ENCODE results near the gene ADGB.
"Not testable (repeated sequence)": the region's sequence is repeated elsewhere in the genome, so short reads cannot be mapped to it uniquely, and the experiment has no call there.

The ADGB gene

DNA sequence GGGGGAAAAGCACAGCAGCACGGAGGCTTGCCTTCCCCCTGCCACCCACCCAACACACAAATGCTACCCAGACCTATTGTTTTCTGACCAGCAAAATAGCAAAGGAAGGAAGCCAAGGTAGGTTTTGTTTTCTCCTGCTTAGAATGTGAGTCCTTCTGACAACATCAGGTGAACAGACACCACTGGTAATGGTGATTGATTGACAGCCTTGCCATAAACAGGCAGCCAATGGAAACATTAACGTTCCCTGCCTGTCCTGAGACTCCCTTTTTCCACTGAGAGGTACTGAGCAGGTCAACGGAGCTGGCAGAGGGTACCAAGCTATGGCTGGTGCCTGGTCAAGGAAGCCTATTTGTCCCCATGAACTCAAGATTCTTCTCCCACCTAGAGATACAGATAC is 234.4 kb downstream of the ADGB start:
- FAIRE-seq, result no peak
- TF ChIP-seq POLR2A (IDR thresholded peaks at IDR 0.05; ENCODE audit: low read depth, low read length), result no peak
- no peak for TF ChIP-seq TAF1 (IDR thresholded peaks at IDR 0.05; ENCODE audit: borderline replicate concordance, low read depth, low read length)
- TF ChIP-seq POLR2AphosphoS5 (IDR thresholded peaks at IDR 0.05; ENCODE audit: low read depth, low read length), result no peak
- no peak for DNase-seq (ENCODE audit: insufficient read length)

- TF ChIP-seq POLR2AphosphoS5 (IDR thresholded peaks at IDR 0.05; ENCODE audit: low read depth, low read length), result no peak
- no peak for TF ChIP-seq POLR2A (IDR thresholded peaks at IDR 0.05; ENCODE audit: low read depth, low read length)
- TF ChIP-seq TAF1 (IDR thresholded peaks at IDR 0.05; ENCODE audit: borderline replicate concordance, low read depth, low read length), result no peak
- FAIRE-seq, result no peak
Measured at GRCh38 chr6:146840216-146840615, 241.4 kb downstream of the ADGB start.

DNA sequence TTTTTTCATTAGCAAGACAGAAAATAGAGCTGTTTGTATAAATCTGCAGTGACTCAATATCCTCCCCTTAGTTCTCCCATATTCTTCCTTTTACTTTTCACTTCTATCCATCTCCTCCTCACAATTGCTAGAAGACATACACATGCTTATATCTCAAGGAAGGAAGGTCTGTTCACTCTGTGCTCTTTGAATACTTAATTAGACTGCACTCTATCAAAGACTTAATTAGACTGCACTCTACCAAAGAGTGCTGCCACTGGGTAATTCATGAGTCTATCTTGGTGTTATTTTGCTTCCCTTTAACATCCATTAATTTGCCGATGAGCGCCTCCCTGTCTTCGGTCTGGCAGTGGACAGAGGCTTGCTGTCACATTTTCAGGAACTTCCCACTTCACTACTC is 241.9 kb downstream of the ADGB start:
- TF ChIP-seq POLR2A (IDR thresholded peaks at IDR 0.05; ENCODE audit: low read depth, low read length) (no peak), TAF1 (IDR thresholded peaks at IDR 0.05; ENCODE audit: borderline replicate concordance, low read depth, low read length) (no peak), POLR2AphosphoS5 (IDR thresholded peaks at IDR 0.05; ENCODE audit: low read depth, low read length) (no peak)
- FAIRE-seq, result no peak
- DNase-seq (ENCODE audit: insufficient read length), result no peak

More at GRCh38 chr6:146840216-146840615, 241.4 kb downstream of the ADGB start:
- DNase-seq (ENCODE audit: insufficient read length), result no peak

DNA sequence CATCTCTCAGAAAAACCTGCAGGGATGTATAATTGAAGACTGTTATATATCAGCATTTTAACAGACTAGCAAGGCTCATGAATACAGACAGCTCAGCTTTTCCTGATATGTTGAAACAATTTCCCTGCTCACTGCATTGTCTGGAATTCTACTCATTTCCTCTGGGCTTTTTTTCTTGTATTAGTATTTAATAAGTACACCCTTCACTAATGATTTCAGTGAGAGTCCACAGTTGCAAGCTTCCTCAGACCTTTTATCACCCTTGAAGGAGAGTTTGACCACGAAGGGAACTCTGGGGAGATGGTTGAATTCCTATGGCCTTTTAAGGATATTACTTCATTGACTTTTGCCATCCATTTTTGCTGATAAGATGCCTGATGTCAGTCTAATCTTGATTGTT is 248.7 kb downstream of the ADGB start:
- no peak for FAIRE-seq
- TF ChIP-seq POLR2A (IDR thresholded peaks at IDR 0.05; ENCODE audit: low read depth, low read length) (no peak), TAF1 (IDR thresholded peaks at IDR 0.05; ENCODE audit: borderline replicate concordance, low read depth, low read length) (no peak), POLR2AphosphoS5 (IDR thresholded peaks at IDR 0.05; ENCODE audit: low read depth, low read length) (no peak)
- no peak for DNase-seq (ENCODE audit: insufficient read length)

- TF ChIP-seq POLR2AphosphoS5 (IDR thresholded peaks at IDR 0.05; ENCODE audit: low read depth, low read length), result no peak
- TF ChIP-seq POLR2A (IDR thresholded peaks at IDR 0.05; ENCODE audit: low read depth, low read length), result no peak
- no peak for TF ChIP-seq TAF1 (IDR thresholded peaks at IDR 0.05; ENCODE audit: borderline replicate concordance, low read depth, low read length)
- FAIRE-seq (no peak), DNase-seq (ENCODE audit: insufficient read length) (no peak)
Measured at GRCh38 chr6:146850238-146850896, 251.6 kb downstream of the ADGB start.

DNA sequence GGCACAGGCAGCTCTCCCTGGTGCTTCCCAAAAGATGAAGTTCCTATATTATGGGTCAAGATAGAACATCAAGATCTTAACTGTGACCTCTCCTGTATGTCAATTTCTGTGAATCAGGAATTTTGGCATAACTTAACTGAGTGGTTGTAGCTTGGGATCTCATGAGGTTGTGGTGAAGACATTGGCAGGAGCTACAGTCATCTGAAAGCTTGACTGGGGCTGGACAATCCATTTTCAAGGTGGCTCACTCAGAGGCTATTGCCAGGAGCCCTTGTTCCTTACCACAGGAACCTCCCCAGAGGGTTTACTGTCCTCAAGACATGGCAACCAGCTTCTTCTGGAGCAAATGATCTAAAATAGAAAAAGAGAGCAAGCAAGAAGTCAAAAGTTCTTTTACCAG is 252.2 kb downstream of the ADGB start:
- no peak for DNase-seq (ENCODE audit: insufficient read length)
- TF ChIP-seq TAF1 (IDR thresholded peaks at IDR 0.05; ENCODE audit: borderline replicate concordance, low read depth, low read length), result no peak
- TF ChIP-seq POLR2AphosphoS5 (IDR thresholded peaks at IDR 0.05; ENCODE audit: low read depth, low read length), result no peak
- no peak for TF ChIP-seq POLR2A (IDR thresholded peaks at IDR 0.05; ENCODE audit: low read depth, low read length)
- FAIRE-seq, result no peak

DNA sequence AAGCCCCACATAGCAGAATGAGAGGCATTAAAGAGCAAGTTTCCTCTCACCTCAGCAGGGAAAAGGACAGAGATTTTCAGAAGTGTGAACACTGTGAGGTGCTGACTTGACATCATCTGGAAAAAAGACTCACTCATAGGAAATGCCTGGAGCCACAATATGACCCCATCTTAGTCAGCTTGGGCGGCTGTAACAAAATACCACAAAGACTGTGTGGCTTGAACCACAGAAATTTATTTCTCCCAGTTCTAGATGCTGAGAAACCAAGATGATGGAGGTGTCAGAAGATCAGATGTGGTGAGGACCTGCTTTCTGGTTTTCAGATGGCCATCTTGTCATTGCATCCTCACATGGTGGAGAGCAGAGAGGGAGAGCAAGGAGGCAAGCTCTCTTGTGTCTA is 253.1 kb downstream of the ADGB start:
- DNase-seq (ENCODE audit: insufficient read length) (no peak), FAIRE-seq (no peak)
- TF ChIP-seq POLR2AphosphoS5 (IDR thresholded peaks at IDR 0.05; ENCODE audit: low read depth, low read length) (no peak), TAF1 (IDR thresholded peaks at IDR 0.05; ENCODE audit: borderline replicate concordance, low read depth, low read length) (no peak), POLR2A (IDR thresholded peaks at IDR 0.05; ENCODE audit: low read depth, low read length) (no peak)

- not testable (repeated sequence) for DNase-seq (ENCODE audit: insufficient read length); FAIRE-seq
Measured at GRCh38 chr6:146854521-146855255, 255.9 kb downstream of the ADGB start.

DNA sequence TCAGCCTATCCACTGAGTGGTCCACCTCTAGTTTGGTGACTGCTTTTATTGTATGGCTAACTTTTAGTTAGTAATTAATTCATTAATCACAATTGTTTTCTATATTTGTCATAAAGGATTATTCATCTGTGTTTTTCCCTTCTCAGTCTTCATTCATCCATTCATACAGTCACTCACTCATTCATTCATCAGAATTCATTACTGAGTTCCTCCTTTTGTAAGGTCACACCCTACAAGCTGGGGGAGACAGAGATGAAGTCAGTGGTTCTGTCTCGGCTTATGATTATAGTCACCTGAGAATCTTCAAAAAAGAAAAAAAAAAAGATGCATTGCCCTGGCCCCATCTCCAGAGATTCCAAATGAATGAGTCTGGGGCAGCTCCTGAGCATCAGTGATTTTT is 257.1 kb downstream of the ADGB start:
- DNase-seq (ENCODE audit: insufficient read length) (no peak), FAIRE-seq (no peak)
- TF ChIP-seq POLR2A (IDR thresholded peaks at IDR 0.05; ENCODE audit: low read depth, low read length) (no peak), TAF1 (IDR thresholded peaks at IDR 0.05; ENCODE audit: borderline replicate concordance, low read depth, low read length) (no peak), POLR2AphosphoS5 (IDR thresholded peaks at IDR 0.05; ENCODE audit: low read depth, low read length) (no peak)

GRCh38 chr6:146856296-146856695 is 257.5 kb downstream of the ADGB start:
- DNase-seq (ENCODE audit: insufficient read length) (no peak), FAIRE-seq (no peak)
- TF ChIP-seq POLR2A (IDR thresholded peaks at IDR 0.05; ENCODE audit: low read depth, low read length), result no peak
- no peak for TF ChIP-seq TAF1 (IDR thresholded peaks at IDR 0.05; ENCODE audit: borderline replicate concordance, low read depth, low read length)
- no peak for TF ChIP-seq POLR2AphosphoS5 (IDR thresholded peaks at IDR 0.05; ENCODE audit: low read depth, low read length)

- no peak for TF ChIP-seq POLR2A (IDR thresholded peaks at IDR 0.05; ENCODE audit: low read depth, low read length)
- no peak for TF ChIP-seq POLR2AphosphoS5 (IDR thresholded peaks at IDR 0.05; ENCODE audit: low read depth, low read length)
- no peak for TF ChIP-seq TAF1 (IDR thresholded peaks at IDR 0.05; ENCODE audit: borderline replicate concordance, low read depth, low read length)
- FAIRE-seq (peak; percentile 94), DNase-seq (ENCODE audit: insufficient read length) (peak; percentile 39)
Measured at GRCh38 chr6:146857180-146857979, 258.6 kb downstream of the ADGB start.

Data from GM12892 (cell line).